B cell (primary cell): Measurements from ENCODE around the gene RNF11.

Experiments
- CTCF ChIP-seq: fragments of 200-600 bp; IDR thresholded peaks from one replicate; pipeline ENCODE4 v1.8.0; 2022; ENCODE audit warnings: antibody characterized with exemption, mild to moderate bottlenecking
- EZH2 ChIP-seq: IDR thresholded peaks from 2 replicates; pipeline ENCODE4 v1.6.1; 2012; ENCODE audit warnings: borderline replicate concordance, low read depth, mild to moderate bottlenecking, moderate library complexity, low read length; ENCODE audit not compliant: insufficient read depth, poor library complexity, severe bottlenecking

- TF ChIP-seq CTCF (no peak), EZH2 (no peak)
Observed at GRCh38 chr1:51252366-51252765, 16.3 kb downstream of the RNF11 start.
